Osteoblast (primary cell): ENCODE results near the gene MIF. TPM values are rescaled to one million over a fixed set of nuclear protein-coding genes. Genes with fewer than 3 reads are reported as not detected.

Experiments used
- DNase-seq: peaks from one replicate; pipeline ENCODE4 v3.0.0; 2011; ENCODE audit warnings: low spot score, mixed read lengths; ENCODE audit not compliant: insufficient read length; ENCODE audit errors: missing footprints
- H2AFZ ChIP-seq: 2 replicates; pipeline ENCODE4 v1.6.0; 2011; ENCODE audit warnings: mild to moderate bottlenecking, low read length
- H3K27ac ChIP-seq: 2 replicates; pipeline ENCODE4 v1.5.1; 2011; ENCODE audit warnings: mild to moderate bottlenecking, low read depth, low read length, moderate library complexity
- H3K27me3 ChIP-seq: 2 replicates; pipeline ENCODE4 v1.6.0; 2012; ENCODE audit warnings: mild to moderate bottlenecking, control low read depth, inconsistent platforms, low read length, moderate library complexity; ENCODE audit not compliant: insufficient read depth
- H3K36me3 ChIP-seq: 2 replicates; pipeline ENCODE4 v1.5.1; 2011; ENCODE audit warnings: mild to moderate bottlenecking, low read length, control low read depth, moderate library complexity; ENCODE audit not compliant: insufficient read depth
- H3K4me1 ChIP-seq: 2 replicates; pipeline ENCODE4 v1.5.1; 2011; ENCODE audit warnings: mild to moderate bottlenecking, low read length, control low read depth, moderate library complexity; ENCODE audit not compliant: insufficient read depth
- H3K4me2 ChIP-seq: 2 replicates; pipeline ENCODE4 v1.6.0; 2011; ENCODE audit warnings: mild to moderate bottlenecking, low read length; ENCODE audit not compliant: insufficient read depth
- H3K4me3 ChIP-seq: fragments of 200-600 bp; sonication (generic); 3 replicates; pipeline ENCODE4 v1.5.1; 2012; ENCODE audit warnings: mild to moderate bottlenecking, low read length, inconsistent platforms; ENCODE audit not compliant: insufficient read depth
- H3K79me2 ChIP-seq: 2 replicates; pipeline ENCODE4 v1.6.0; 2012; ENCODE audit warnings: mild to moderate bottlenecking, low read length, control low read depth, inconsistent platforms; ENCODE audit not compliant: insufficient read depth
- H3K9me3 ChIP-seq: 2 replicates; pipeline ENCODE4 v1.5.1; 2011; ENCODE audit warnings: low read depth, low read length, control low read depth
- H4K20me1 ChIP-seq: 2 replicates; pipeline ENCODE4 v1.6.0; 2012; ENCODE audit warnings: mild to moderate bottlenecking, low read length, control low read depth; ENCODE audit not compliant: insufficient read depth
- total RNA-seq: library from RNA; depleted of rRNA; stranded (reverse); fragments of >200 nt; gene quantifications from 2 replicates; pipeline ENCODE4 v1.2.3, GENCODE V29; 2012
- TF ChIP-seq, protein P1 (sequence below): IDR thresholded peaks from 2 replicates; pipeline ENCODE4 v1.5.1; 2011; ENCODE audit warnings: mild to moderate bottlenecking, low read depth, low read length, moderate library complexity; ENCODE audit errors: extremely low read depth

Gene MIF
- total RNA-seq, 1 donor = 131 TPM

DNA sequence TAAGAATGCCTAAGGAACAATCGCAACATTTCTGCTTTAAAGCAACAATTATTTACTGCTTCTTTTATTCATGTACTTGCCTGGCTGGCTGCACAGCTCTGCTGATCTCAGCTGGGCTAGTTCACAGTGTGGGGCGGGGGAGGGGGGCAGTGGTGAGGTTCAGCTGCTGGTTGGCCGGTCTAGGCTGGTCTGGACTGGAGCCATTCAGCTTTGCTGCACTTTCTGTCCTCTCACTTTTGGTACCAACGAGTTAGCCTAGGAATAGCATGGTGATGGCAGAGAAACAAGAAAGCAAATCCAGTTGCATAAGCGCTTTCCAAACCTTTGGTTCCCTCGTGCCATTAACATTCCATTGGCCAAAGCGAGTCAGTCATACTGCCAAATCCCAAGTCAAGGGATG is 16.0 kb upstream of the MIF start:
- H4K20me1 ChIP-seq = no peaks in the 10 kb centered on the region
- no peak overlapping the region for H3K27ac ChIP-seq
- no peak overlapping the region for H2AFZ ChIP-seq
- no peaks in the 10 kb centered on the region for H3K9me3 ChIP-seq
- H3K36me3 ChIP-seq = peaks cover 9% of the 10 kb centered on the region
- no peaks in the 10 kb centered on the region for H3K79me2 ChIP-seq
- H3K4me1 ChIP-seq = no peaks in the 10 kb centered on the region
- no peak overlapping the region for H3K4me2 ChIP-seq
- no peak overlapping the region for H3K4me3 ChIP-seq
- no peaks in the 10 kb centered on the region for H3K27me3 ChIP-seq
- DNase-seq = peak; percentile 30
- TF ChIP-seq, protein P1, sequence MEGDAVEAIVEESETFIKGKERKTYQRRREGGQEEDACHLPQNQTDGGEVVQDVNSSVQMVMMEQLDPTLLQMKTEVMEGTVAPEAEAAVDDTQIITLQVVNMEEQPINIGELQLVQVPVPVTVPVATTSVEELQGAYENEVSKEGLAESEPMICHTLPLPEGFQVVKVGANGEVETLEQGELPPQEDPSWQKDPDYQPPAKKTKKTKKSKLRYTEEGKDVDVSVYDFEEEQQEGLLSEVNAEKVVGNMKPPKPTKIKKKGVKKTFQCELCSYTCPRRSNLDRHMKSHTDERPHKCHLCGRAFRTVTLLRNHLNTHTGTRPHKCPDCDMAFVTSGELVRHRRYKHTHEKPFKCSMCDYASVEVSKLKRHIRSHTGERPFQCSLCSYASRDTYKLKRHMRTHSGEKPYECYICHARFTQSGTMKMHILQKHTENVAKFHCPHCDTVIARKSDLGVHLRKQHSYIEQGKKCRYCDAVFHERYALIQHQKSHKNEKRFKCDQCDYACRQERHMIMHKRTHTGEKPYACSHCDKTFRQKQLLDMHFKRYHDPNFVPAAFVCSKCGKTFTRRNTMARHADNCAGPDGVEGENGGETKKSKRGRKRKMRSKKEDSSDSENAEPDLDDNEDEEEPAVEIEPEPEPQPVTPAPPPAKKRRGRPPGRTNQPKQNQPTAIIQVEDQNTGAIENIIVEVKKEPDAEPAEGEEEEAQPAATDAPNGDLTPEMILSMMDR = no peak

GRCh38 chr22:23882370-23882769 is 11.8 kb upstream of the MIF start:
- H3K4me2 ChIP-seq = no peak overlapping the region
- TF ChIP-seq, protein P1 = no peak
- H3K9me3 ChIP-seq = no peaks in the 10 kb centered on the region
- H3K36me3 ChIP-seq = no peaks in the 10 kb centered on the region
- no peaks in the 10 kb centered on the region for H4K20me1 ChIP-seq
- no peaks in the 10 kb centered on the region for H3K27me3 ChIP-seq
- H3K27ac ChIP-seq = no peak overlapping the region
- DNase-seq = no peak
- H3K4me1 ChIP-seq = no peaks in the 10 kb centered on the region
- H3K4me3 ChIP-seq = no peak overlapping the region
- no peaks in the 10 kb centered on the region for H3K79me2 ChIP-seq
- H2AFZ ChIP-seq = no peak overlapping the region

- Histone ChIP-seq H4K20me1 (no peaks in the 10 kb centered on the region), H3K27ac (no peak overlapping the region), H3K27me3 (no peaks in the 10 kb centered on the region), H2AFZ (no peak overlapping the region), H3K4me3 (no peak overlapping the region), H3K36me3 (no peaks in the 10 kb centered on the region), H3K9me3 (no peaks in the 10 kb centered on the region), H3K79me2 (no peaks in the 10 kb centered on the region), H3K4me2 (no peak overlapping the region), H3K4me1 (peaks cover 9% of the 10 kb centered on the region)
- TF ChIP-seq, protein P1 = no peak
- peak; percentile 41 for DNase-seq
Observed at GRCh38 chr22:23883658-23884057, 10.5 kb upstream of the MIF start.

DNA sequence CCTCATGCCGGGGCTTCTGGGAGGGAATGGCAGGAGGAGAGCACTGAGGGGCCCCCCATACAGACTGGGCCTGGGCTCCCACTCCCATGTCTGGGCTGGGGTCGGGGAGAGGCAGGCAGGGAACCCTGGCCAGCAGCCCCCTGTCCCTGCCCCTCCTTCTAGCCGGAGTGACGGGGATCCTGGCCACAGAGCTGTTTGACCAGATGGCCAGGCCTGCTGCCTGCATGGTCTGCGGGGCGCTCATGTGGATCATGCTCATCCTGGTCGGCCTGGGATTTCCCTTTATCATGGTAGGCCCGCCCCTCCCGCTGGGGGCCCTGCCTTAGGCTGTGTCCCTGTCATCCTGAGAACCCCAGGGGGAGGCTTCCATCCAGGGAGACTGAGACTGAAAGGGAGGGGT is 10.0 kb upstream of the MIF start:
- H3K9me3 ChIP-seq = no peaks in the 10 kb centered on the region
- H3K79me2 ChIP-seq = no peaks in the 10 kb centered on the region
- H3K27ac ChIP-seq = no peak overlapping the region
- H3K4me3 ChIP-seq = no peak overlapping the region
- no peaks in the 10 kb centered on the region for H3K36me3 ChIP-seq
- no peaks in the 10 kb centered on the region for H4K20me1 ChIP-seq
- H3K4me2 ChIP-seq = no peak overlapping the region
- DNase-seq = no peak
- no peaks in the 10 kb centered on the region for H3K27me3 ChIP-seq
- no peak overlapping the region for H2AFZ ChIP-seq
- H3K4me1 ChIP-seq = peaks cover 12% of the 10 kb centered on the region
- TF ChIP-seq, protein P1 = no peak
